Activated gamma-delta T cell treated with Interleukin-2 at 50 U/mL for 16 hours (primary cell): Measurements from ENCODE around the gene PLD5.
"Not testable (repeated sequence)": the region's sequence is repeated elsewhere in the genome, so short reads cannot be mapped to it uniquely, and the experiment has no call there.

Experiments used
- DNase-seq: peaks from one replicate; pipeline ENCODE4 v3.0.0-alpha.2; 2020

Gene PLD5

GRCh38 chr1:242264419-242264818, 260.1 kb downstream of the PLD5 start:
- not testable (repeated sequence) for DNase-seq

DNA sequence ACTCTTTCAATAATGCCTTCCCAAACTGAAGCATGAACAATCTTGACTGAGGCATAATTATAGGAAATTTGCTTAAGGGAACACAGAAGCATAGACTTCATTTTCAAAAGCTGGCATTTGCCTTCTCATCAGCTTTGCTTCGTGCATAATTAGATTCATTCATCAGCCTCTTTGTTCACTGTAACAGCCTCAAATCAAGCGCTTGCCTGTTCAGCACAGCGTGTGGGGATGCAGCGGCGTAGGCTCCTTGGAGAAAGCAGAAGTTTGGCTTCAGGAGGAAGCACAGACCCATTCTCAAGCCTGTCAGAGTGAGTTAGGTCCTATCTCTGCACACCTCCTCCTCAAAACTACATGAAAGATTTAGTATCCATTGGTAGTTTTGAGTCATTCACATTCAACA, 279.2 kb downstream of the PLD5 start:
- no peak for DNase-seq

DNA sequence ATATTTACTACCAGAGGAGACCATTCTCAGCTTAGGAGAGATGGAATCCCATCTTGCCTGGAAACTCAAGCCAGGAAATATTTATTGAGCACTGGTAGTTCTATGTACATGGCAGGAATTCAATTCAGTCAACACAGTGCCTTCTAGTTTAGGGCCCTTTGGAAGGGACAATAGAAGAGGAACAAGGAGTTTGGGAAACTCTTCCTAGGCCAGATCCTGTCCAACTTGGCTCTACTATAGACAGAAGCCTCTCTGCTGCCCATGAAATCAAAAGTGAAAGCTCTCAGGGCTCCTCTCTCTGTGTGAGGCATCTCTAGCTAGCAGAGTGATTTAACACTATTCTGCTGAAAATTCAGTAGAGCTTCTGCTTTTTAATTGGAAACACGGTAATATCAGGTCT, 281.0 kb downstream of the PLD5 start:
- DNase-seq = no peak

DNA sequence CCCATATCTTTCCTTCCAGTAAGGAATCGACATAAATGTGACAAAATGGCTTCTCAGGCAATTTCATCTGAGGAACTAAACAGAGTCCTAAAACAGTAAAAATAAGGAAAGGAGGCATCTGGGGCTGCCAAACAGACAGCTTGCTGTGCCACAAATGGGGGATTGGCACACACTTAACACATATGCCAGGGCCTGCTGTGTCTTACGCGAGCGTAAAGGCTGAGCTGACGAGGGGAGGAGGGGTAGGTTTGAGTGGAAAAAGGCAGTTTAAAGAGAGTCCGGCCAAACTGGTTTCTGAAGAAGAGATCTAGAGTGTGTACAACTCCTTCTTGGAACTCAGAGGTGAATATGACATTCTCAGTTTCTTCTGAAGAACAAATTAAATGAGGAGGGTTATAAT, 281.5 kb downstream of the PLD5 start:
- no peak for DNase-seq

DNA sequence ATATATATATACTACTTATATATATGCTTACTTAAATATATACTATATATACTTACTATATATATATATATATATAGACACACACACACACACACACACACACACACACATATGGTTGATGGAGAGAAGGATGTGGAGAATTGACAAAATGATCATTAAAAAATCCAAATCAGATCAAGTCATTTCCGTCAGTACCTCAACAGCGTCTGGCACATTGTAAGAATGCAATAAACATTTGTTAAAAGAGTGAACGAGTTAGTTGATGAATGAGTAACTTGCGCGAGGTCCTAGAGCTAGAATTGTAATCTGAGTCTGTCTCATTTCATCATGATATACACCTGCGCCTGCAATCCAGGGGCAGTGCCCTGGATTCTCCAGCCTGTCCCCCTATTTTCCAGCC, 282.6 kb downstream of the PLD5 start:
- DNase-seq = no peak

GRCh38 chr1:242240691-242241090, 283.8 kb downstream of the PLD5 start:
- DNase-seq = no peak

DNA sequence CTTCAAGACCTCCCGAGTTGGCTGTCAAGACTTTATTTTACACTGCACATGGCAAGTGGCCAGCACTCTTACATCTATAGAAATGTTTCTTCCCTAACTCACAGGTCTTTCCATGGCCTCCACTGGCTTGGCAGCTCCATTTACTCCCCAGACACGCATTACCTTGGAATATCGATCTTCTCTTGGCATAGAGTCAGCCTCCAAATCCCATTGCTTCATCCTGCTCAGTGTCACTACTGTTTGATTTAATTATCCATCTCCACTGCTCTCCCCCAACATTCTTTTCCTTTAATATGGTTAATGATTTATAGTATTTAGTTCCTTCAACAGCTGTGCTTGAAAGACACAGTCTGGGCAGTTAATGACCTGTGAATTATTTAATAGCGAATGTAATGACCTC, 284.4 kb downstream of the PLD5 start:
- no peak for DNase-seq

GRCh38 chr1:242239398-242239797, 285.1 kb downstream of the PLD5 start:
- no peak for DNase-seq

- no peak for DNase-seq
Observed at GRCh38 chr1:242237051-242237450, 287.4 kb downstream of the PLD5 start.

- DNase-seq = no peak
Observed at GRCh38 chr1:242228991-242229390, 295.5 kb downstream of the PLD5 start.

DNA sequence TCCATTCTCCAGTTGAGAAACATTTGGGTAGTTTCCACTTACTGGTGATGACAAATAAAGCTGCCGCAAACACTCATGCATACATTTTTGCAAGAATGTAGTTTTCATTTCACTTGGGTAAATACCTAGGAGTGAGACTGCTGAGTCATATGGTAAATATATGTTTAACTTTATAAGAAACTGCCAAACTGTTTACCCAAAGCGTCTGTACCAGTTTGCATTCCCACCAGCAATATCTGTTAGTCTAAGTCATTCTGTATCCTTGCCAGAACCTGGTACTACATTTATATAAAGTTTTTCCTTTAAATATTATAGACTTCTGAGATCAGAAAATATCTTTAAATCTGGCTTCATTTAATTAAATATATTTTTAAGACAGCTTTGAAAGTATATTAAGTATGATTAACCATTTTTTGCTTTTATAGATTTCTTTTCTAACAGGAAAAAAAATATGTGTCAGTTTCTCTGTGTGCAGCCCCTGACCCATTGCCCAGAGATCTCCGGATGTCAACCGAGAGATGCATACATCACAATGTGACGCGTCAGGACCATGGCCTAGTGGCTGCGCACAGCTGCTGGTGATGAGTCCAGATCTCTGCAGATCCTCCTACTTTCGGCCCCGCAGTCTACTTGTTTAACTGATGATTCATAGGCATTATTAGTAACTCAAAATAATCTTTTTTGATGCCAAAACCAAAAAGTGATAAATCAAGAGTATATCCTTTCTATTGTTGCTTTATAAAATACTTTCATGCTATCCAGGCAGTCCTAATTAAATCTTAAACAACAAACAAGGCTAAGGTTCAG, 298.5 kb downstream of the PLD5 start:
- no peak for DNase-seq

- not testable (repeated sequence) for DNase-seq
Observed at GRCh38 chr1:242224878-242225766, 299.4 kb downstream of the PLD5 start.

DNA sequence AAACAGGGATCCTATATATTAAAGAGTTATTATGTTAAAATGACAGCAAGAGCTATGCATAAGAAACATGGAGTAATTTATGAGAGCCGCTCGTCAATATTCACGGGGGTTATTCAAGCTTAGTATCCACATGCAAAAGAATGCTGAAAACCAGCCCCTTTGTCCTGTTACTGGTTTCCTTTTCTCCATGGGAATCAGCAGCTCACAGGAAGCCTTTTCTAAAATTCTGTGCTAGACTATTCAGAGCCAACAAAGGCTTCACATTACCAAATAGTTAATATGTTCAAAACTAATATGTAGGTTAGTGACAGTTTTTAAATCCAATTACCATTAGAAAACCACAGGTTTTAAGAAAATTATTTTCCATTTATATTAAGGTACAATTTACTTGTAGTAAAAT, 300.0 kb downstream of the PLD5 start:
- DNase-seq = no peak

GRCh38 chr1:242219905-242220304, 304.6 kb downstream of the PLD5 start:
- no peak for DNase-seq

- no peak for DNase-seq
Observed at GRCh38 chr1:242219298-242219901, 305.1 kb downstream of the PLD5 start.

GRCh38 chr1:242216368-242216767, 308.1 kb downstream of the PLD5 start:
- no peak for DNase-seq

GRCh38 chr1:242214455-242214854, 310.0 kb downstream of the PLD5 start:
- DNase-seq = not testable (repeated sequence)

- DNase-seq = not testable (repeated sequence)
Observed at GRCh38 chr1:242212961-242213360, 311.5 kb downstream of the PLD5 start.

- DNase-seq = no peak
Observed at GRCh38 chr1:242212401-242212800, 312.1 kb downstream of the PLD5 start.

DNA sequence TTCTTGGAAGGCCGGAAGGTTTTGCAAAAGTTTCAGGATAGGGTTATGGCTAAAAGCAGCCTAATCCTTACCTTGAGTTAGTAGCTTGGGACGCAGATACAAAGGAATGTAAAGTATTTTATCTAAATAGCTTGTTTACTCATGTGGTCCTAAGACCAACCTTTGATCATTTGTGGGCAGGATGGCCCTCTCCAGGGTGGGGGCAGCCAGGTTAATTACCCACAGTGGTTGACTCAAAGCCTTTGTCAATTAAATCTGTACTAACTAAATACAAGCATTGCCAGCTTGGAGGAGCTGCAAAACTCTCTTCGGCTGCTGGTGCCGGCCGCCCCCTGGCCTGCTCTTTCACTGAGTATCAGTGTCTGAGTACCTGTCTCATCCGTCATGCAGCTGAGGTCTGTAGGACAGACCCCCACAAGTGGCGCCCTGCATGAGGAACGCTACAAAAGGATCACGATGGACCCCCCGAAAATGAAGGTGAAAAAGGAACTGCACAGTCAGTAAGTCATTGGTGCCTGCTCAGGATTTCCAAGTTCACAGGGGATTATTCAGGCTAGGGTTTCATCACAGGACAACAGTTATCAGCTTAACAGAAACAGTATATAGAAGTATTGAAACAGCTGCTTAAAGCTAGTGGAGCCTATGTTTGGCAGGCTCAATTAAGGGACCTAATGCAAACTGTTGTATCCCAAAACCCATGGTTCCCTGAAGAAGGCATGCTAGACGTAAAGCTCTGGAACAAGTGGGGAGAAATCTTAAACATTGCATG, 313.1 kb downstream of the PLD5 start:
- DNase-seq = no peak

DNA sequence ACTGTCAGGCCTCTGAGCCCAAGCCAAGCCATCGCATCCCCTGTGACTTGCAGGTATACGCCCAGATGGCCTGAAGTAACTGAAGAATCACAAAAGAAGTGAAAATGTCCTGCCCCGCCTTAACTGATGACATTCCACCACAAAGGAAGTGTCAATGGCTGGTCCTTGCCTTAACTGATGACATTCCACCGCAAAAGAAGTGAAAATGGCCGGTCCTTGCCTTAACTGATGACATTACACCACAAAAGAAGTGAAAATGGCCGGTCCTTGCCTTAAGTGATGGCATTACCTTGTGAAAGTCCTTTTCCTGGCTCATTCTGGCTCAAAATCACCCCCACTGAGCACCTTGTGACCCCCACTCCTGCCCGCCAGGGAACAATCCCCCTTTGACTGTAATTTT, 314.2 kb downstream of the PLD5 start:
- not testable (repeated sequence) for DNase-seq

GRCh38 chr1:242209063-242209462, 315.4 kb downstream of the PLD5 start:
- no peak for DNase-seq

DNA sequence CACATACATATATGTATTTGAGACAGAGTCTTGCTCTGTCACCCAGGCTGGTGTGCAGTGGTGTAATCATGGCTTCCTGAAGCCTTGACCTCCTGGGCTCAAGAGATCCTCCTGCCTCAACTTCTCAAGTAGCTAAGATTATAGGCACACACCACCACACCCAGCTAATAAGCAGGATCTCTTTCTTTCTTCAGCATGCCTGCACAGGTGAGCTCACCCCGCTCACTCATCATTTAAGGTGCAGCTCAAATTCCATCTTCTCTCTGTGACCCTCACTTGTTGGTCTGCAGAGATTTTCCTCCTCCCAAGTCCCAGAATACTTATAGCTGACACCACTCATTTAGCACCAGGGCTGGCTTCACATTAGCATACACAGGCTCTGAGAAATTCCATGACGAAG, 316.5 kb downstream of the PLD5 start:
- no peak for DNase-seq
